KOPT-K1 (cell line): ENCODE measurements around the gene FOXP4.

Experiments used
- H3K27ac ChIP-seq: fragments of 200-600 bp; sonication (generic); 2 replicates; pipeline ENCODE4 v1.5.1; 2016; ENCODE audit warnings: antibody characterized with exemption, mild to moderate bottlenecking, low read depth, low read length; ENCODE audit not compliant: poor library complexity, severe bottlenecking
- H3K36me3 ChIP-seq: fragments of 200-600 bp; sonication (generic); 2 replicates; pipeline ENCODE4 v1.5.1; 2017; ENCODE audit warnings: antibody characterized with exemption, mild to moderate bottlenecking, low read length, moderate library complexity; ENCODE audit not compliant: insufficient read depth
- H3K9me3 ChIP-seq: fragments of 200-600 bp; sonication (generic); 2 replicates; pipeline ENCODE4 v1.5.1; 2017; ENCODE audit warnings: antibody characterized with exemption, low read length, mild to moderate bottlenecking; ENCODE audit not compliant: insufficient read depth, poor library complexity, severe bottlenecking

FOXP4 gene

DNA sequence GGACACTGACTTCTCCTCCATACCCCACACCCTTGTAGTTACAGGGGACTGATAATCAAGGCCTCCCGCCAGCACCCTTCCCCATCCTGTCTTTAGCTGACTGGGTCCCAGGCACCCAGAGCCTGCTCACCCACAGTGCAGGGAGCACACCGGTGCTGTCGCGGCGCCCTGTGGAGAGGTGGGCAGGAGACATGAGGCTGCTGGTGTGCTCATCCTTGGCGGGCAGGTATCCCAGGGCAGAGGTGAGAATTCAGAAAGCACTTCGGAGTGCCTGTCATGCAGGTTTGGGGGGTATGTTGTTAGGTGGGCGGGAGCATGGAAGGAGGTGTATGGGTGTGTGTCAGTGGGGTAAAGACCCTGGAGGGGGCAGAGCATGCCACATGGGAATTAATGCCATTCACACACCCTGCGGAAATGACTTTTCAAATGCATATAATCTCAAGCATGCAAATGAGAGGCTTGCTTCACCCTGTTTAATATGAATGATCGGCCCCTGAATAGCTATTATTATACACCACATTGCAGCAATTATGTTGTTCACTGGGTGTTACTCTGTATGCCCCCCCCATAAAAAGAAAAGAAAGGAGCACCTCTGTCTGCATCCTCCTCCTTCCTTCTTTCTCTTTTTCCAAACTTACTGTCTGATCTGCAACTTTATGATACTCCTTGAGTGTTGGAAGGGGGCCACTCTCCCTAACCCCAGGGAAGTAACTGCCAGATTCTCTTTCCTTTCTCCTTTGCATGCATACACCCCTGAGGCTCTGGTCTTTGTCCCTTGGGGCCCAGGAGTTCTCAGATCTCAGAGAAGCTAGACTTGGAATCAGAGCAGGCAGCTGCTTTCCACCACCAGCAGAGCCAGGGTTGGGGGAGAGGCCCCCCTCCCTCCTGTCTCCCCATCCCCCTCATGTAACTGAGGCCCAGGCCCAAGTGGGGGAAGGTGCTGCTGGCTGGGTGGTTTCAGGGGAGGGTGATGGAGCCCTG, 16.0 kb downstream of the FOXP4 start:
- no peaks in the 10 kb centered on the region for H3K9me3 ChIP-seq
- H3K27ac ChIP-seq: no peak overlapping the region
- peaks cover 19% of the 10 kb centered on the region for H3K36me3 ChIP-seq

DNA sequence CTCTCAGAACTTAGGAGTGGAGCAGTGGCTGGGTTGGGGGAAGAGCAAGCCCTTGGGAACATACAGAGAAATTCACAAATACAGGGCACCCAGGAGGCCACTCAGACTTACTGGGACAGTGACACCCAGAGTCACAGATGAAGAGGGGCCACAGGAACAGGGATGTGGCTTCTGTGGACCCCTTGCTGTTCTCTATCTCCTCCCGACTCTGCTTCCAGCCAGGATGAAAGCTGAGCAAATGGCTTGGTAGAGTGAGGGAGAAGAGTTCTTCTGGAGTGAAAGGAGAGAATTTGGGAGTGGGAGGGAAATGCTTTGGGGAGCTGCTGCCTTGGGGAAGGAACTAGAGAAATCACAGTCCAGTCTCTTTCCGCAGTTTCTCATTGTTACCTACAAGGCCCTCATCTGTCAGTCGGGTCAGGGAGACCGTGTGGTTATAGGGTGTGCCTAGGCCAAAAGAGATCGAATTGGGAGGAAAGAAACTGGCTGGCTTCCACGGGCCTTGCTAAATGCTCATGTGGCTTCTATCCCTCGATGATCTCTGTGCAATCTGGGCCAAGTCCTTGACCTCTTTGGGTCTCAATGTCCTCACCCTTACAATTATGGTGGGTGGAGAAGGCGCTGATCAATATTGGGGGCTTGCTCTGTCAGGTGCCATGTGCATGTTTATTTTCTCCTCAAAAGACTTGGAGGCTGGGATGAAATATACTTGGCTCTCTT, 17.0 kb downstream of the FOXP4 start:
- peaks cover 29% of the 10 kb centered on the region for H3K36me3 ChIP-seq
- no peak overlapping the region for H3K27ac ChIP-seq
- H3K9me3 ChIP-seq: no peaks in the 10 kb centered on the region

DNA sequence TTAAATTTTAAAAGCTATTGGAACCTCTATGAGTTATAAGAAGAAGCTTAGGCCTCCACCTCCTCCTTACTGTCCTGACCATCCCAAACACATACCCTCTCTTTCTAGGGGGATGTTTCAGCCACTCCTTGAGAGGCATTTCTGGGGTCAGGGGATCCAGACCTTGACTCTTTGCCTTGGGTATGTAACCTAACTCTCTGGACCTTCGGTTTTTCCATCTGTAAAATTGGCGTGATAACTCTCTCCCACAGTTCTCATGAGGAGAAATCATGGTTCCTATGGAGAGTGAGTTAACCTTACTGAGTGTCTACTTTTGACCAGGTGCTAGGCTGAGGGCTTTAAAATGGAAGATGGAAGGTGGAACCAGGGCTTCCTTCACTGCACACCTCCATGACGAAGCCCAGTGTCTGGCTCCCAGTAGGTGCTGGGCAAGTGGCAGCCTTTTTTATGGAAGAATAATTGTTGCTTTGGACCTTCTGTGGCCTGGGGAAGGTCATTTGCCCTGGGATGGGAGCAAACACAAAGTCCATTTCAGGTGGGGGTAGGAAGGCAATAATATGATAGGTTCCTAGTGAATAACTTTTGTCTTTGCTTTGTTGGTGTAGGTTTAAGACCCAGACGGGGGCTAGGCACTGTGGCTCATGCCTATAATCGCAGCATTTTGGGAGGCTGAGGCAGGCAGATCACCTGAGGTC, 18.4 kb downstream of the FOXP4 start:
- no peak overlapping the region for H3K27ac ChIP-seq
- peaks cover 43% of the 10 kb centered on the region for H3K36me3 ChIP-seq
- no peaks in the 10 kb centered on the region for H3K9me3 ChIP-seq

DNA sequence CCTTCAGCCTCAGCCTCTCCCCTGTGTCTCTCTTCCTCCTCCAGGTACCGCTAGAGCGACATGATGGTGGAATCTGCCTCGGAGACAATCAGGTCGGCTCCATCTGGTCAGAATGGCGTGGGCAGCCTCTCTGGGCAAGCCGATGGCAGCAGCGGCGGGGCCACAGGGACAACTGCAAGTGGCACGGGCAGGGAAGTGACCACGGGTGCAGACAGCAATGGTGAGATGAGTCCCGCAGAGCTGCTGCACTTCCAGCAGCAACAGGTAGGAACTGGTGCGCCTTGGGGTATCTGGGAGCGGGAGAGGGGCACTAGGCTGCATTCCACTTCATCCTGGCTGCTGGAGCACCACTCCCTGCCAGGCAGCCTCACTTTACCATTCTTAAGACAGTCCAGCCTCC, 19.5 kb downstream of the FOXP4 start:
- H3K27ac ChIP-seq: no peak overlapping the region
- peaks cover 54% of the 10 kb centered on the region for H3K36me3 ChIP-seq
- no peaks in the 10 kb centered on the region for H3K9me3 ChIP-seq

DNA sequence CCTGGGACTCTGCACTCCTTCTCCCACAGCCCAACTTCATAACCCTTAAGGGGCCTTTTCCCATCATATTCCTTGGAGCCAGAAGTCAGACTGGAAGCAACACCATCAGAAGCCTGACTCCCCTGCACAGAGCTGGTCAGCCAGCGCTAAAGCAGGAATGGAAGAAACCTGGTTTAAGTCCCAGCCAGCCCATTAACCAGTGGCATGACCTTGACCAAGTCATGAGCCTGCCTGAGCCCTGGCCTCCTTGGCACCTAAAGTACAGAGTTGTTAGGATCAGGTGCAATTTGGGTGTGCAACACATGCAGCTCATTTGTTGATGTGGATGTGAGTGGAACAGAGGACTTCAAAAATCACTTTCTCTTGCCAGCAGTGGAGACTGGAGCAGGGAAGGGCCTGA, 20.8 kb downstream of the FOXP4 start:
- H3K9me3 ChIP-seq: no peaks in the 10 kb centered on the region
- H3K27ac ChIP-seq: no peak overlapping the region
- H3K36me3 ChIP-seq: peaks cover 66% of the 10 kb centered on the region

DNA sequence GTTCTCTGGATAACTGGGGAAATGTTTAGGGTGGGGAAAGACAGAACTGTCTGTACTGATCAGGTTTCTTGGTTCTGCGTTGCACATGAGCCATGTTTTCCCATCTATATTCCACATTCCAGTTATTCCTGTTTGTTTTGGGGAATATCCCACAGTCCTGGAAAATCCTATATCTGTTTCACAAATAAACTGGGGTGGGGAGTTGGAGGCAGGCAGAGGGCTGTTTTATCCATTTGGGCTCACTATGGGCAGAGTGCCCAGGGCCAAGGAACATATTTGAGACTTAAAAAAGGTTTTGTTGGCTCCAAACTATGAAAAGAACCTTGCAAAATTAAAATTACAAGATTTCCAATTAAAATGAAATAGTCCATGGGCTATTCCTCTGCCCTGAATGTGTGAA, 21.5 kb downstream of the FOXP4 start:
- Histone ChIP-seq H3K27ac (no peak overlapping the region), H3K36me3 (peaks cover 72% of the 10 kb centered on the region), H3K9me3 (no peaks in the 10 kb centered on the region)

DNA sequence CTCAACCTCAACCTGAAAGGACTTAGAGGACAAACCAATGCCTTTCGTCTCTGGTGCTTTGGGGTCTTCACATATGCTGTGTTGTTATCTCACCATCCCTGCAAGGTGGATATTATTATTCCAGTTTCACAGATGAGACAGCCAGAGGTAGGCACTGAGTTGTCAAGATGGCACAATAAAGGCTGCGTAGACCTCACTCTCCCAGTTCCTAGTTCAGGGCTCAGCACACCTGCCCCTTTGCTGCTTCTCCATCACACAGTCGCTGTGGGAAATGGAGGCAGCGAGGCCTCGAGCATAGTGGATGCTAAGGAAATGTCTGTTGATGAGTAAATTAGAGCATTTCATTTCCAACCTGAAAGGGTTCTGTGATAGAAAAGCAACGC, 22.0 kb downstream of the FOXP4 start:
- peaks cover 77% of the 10 kb centered on the region for H3K36me3 ChIP-seq
- H3K9me3 ChIP-seq: no peaks in the 10 kb centered on the region
- no peak overlapping the region for H3K27ac ChIP-seq

DNA sequence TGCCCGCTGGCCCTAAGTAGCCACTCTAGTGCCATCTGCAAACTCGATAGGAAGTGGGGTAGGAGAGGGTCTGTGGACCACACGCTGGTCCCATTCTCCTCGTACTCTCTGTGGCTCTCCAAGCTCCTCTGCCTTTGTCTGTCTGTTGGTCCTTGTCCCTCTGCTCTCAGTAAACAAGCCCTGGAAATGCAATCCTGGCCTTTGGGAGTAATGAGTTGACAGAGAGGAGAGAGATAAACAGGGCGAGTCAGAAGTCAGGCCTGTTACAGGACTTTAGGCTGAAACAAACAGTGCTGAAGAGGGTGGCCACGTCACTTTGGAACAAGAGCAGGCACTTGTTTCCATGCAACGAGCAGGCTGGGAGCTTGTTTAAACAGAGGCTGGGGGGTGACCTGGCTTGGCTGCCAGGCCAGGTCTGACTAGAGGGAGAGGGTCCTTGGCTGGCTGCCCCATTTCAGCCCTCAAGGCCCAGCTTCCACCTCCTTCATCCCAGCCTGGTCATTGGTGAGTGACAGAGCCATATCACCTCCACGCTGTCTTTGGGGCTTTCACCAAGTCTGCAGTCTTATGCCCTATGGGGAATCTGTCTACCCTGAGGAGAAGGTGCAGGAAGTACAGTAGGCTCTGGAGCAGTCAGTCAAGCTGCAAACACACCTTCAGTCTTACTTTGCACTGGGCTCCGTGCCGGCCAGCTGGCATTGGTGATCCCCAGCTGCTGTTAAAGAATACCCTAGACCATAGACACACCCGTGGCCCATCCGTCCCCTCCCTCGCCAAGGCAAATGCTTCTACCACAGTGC, 22.6 kb downstream of the FOXP4 start:
- H3K36me3 ChIP-seq: peaks cover 83% of the 10 kb centered on the region
- no peak overlapping the region for H3K27ac ChIP-seq

DNA sequence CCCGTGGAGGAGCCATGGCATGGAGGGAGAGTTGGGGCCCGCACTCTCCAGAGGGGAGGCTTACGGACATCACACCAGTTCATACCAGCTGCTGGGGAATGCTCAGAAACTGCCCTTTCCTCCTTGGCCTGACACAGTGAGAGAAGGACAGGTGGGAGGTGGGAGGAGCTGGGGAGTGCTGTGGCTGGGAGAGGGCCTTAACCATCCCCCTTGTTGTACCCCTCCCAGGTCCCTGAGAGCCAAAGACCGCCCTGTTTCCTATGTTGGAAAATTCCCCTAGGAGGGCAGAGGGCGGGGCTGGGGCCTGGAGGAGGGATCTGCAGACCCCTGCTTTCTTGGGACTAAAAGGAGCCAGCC, 24.1 kb downstream of the FOXP4 start:
- Histone ChIP-seq H3K9me3 (no peaks in the 10 kb centered on the region), H3K27ac (no peak overlapping the region), H3K36me3 (peaks cover 88% of the 10 kb centered on the region)

More for the DNA sequence above, 22.6 kb downstream of the FOXP4 start:
- no peaks in the 10 kb centered on the region for H3K9me3 ChIP-seq

DNA sequence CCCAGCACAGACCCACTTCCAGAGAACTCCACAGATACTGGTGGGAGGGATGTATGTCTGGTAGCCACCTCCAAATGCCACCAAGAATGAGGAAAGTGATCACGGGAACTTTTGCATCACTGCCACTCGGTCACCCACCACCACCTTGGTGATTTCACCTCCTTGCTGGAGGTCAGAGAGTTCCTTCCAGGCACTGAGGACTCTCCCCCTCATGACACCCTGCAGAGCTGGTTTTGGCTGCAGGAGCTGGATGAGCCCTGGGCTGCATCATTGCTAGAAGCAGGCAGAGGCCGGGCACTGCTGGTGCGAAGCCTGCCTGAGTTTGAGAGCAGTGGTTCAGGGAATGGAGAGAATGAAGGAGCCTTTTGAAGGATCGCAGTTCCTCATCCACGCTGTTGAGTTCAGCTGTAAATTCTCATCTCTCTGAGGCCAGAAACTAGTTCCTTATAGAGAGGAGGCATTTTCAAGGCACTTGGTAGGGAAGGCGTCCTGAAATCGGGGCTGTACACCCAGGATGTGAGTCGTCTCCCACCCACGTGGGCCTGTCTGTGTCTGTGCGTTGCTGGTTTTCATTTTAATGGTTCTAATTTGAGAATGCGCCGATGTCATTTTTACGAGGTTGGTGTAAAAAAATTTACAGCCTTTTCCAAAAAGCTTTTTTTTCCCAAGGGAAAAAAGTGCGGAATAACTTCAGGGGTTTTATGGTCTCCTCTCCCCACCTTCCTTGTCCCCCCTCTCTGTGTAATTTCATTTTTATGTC, 25.0 kb downstream of the FOXP4 start:
- Histone ChIP-seq H3K27ac (no peak overlapping the region), H3K36me3 (peaks cover 79% of the 10 kb centered on the region)

DNA sequence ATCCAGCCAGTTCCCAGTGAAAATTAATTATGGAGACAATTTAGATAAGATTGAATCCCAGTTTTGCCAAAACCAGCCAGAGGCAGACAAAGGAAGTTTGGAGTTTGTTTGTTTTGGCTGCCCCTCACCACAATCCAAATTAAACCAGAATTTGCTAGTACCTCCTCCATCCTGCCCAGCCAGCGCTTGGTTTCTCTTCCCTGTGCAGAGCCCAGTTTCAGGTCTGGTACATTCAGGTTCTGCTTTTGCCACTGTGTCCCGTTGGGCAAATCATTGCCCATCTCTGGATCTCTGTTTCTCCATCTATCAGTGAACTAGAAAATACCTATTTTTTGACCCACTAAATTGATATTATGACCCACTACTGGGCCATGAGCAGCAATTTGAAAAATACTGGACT, 26.4 kb downstream of the FOXP4 start:
- Histone ChIP-seq H3K9me3 (no peaks in the 10 kb centered on the region), H3K27ac (no peak overlapping the region), H3K36me3 (peaks cover 69% of the 10 kb centered on the region)

More for the DNA sequence above, 25.0 kb downstream of the FOXP4 start:
- no peaks in the 10 kb centered on the region for H3K9me3 ChIP-seq

DNA sequence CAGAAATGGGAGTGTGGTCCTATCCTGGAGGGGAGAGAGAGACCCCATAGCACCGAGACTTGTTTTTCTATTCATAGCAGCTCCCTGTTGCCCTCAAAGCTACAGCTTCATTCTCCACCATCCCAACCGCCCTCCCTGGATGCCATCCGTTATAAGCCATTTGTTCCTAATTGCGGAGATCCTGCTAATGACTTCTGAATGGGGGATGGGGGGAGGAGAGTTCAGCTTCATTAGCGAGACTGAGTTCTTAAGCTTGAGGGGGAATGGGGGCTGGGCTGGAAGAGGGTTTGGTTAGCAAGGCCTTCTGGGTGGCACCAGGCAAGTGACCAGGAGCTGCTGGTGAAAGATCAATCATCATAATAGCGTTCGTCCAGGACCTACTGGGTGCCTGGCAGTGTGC, 27.1 kb downstream of the FOXP4 start:
- Histone ChIP-seq H3K36me3 (peaks cover 63% of the 10 kb centered on the region), H3K9me3 (no peaks in the 10 kb centered on the region), H3K27ac (no peak overlapping the region)

DNA sequence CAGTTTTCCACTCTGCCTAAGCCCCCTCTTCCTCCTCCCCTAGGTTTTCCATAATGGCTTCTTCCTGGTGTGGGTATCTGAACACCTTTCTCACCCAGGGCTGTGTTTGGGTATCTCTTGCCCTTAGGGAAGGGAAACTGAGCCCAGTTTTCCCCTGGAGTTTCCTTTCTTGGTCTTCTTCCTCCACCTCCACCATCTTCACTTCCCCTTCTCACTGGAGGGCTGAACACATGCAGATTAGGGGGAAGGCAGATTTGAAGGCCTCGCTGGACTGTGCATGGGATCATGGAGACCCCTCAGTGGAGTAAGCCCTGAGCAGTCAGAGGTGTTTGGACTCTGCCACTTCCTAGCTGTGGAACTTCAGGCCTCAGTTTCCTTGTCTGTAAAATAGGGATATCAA, 27.8 kb downstream of the FOXP4 start:
- peaks cover 56% of the 10 kb centered on the region for H3K36me3 ChIP-seq
- no peak overlapping the region for H3K27ac ChIP-seq
- no peaks in the 10 kb centered on the region for H3K9me3 ChIP-seq

DNA sequence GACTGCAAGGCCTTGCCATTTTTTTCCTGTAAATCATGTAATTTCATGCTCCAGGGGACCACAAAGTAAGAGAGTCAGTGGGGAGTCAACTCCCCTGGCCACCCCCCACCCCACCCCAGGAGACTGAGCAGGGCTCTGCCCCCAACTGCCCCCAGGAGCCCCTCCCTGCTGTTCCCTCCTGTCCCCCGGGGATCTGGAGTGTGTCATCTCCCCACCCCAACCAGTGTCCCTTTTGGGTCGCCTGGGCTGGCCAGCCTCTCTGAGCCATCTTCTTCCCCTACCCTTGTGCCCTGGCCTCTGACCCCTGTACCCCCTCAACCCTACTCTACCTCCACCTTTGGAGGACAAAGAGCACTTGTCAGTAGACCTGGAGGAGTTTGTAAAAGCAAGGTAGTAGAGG, 29.4 kb downstream of the FOXP4 start:
- Histone ChIP-seq H3K9me3 (no peaks in the 10 kb centered on the region), H3K36me3 (peaks cover 43% of the 10 kb centered on the region; the same call in 1 of the 2 replicates), H3K27ac (no peak overlapping the region)
